ENCODE results near the gene CYP4F8. TPM values are rescaled to one million over a fixed set of nuclear protein-coding genes. Genes with fewer than 3 reads are reported as not detected.
"Not testable (repeated sequence)": the region's sequence is repeated elsewhere in the genome, so short reads cannot be mapped to it uniquely, and the experiment has no call there.

The CYP4F8 gene
- polyA plus RNA-seq, 2 donors = 0.10 to 0.19 TPM

DNA sequence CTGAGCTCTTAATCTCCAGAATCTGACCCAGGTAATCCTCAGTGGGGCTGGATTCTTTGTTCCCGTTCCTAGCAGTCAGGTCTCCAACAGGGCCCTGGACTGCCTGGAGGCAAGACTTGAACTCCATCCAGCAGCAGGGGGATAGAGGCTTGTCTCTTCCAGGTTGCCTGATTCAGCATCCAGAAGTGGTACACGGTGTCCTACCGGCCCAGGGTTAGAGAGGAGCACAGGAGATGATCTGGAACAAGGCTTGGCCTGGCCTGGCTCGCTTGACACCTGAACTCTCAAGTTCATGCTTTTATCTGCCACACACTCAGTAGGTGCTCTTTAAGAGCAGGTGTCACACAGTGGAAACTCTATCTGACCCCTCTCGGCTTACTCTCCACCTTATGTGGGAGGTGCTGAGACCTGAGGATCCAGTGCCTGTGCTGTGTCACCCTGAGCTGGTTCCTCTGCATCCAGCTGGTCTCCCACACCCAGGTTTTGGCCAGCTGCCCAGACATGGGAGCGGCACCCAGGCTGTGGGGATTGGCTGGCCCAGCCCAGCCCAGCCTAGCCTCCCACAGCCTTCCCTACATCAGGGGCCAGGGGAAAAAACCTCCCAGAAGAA, 25.4 kb downstream of the CYP4F8 start, which contains the start of gene CYP4F3:
CYP4F3 (plus strand) TSS at position 604 of the 610 bp plus-strand sequence. CDS start 519 bp downstream, outside the sequence.
- H3K36me3 ChIP-seq (ENCODE audit: control insufficient read depth in 2 of 2, insufficient read depth in 2 of 2, low read length in 1 of 2) = peaks cover 0 to 2% of the 10 kb centered on the region in 2 donors
- H3K4me3 ChIP-seq (ENCODE audit: low read depth in 1 of 2, low read length in 2 of 2) = peak within 1 kb of the TSS; percentile 17 to 20
- no peaks in the 10 kb centered on the region for H3K27me3 ChIP-seq (ENCODE audit: control insufficient read depth in 1 of 2, insufficient read depth in 2 of 2, low read length in 2 of 2)
- 33 to 37% methylated on average over 6 of the region's 6 CpGs for whole genome bisulfite sequencing, 2 donors
- H3K4me1 ChIP-seq (ENCODE audit: control insufficient read depth in 2 of 2, insufficient read depth in 2 of 2, low read length in 1 of 2) = peaks cover 8 to 27% of the 10 kb centered on the region in 2 donors
- no peaks in the 10 kb centered on the region for H3K9me3 ChIP-seq (ENCODE audit: control insufficient read depth in 2 of 2, insufficient read depth in 1 of 2, low read depth in 1 of 2, low read length in 1 of 2)
- H3K27ac ChIP-seq (ENCODE audit: low read depth in 2 of 2, low read length in 1 of 2) = peak within 1 kb of the TSS; percentile 90 to 97

- Histone ChIP-seq H3K27ac (ENCODE audit: low read depth in 2 of 2, low read length in 1 of 2) (peak overlapping the region; percentile 90 to 97), H3K36me3 (ENCODE audit: control insufficient read depth in 2 of 2, insufficient read depth in 2 of 2, low read length in 1 of 2) (peaks cover 0 to 2% of the 10 kb centered on the region in 2 donors), H3K27me3 (ENCODE audit: control insufficient read depth in 1 of 2, insufficient read depth in 2 of 2, low read length in 2 of 2) (no peaks in the 10 kb centered on the region), H3K9me3 (ENCODE audit: control insufficient read depth in 2 of 2, insufficient read depth in 1 of 2, low read depth in 1 of 2, low read length in 1 of 2) (no peaks in the 10 kb centered on the region), H3K4me3 (ENCODE audit: low read depth in 1 of 2, low read length in 2 of 2) (peak overlapping the region; percentile 13 to 17), H3K4me1 (ENCODE audit: control insufficient read depth in 2 of 2, insufficient read depth in 2 of 2, low read length in 1 of 2) (peaks cover 8 to 23% of the 10 kb centered on the region in 2 donors)
- 61 to 71% methylated on average over 12 of the region's 12 CpGs for WGBS, 2 donors
Measured at GRCh38 chr19:15640904-15641597, 26.0 kb downstream of the CYP4F8 start.

DNA sequence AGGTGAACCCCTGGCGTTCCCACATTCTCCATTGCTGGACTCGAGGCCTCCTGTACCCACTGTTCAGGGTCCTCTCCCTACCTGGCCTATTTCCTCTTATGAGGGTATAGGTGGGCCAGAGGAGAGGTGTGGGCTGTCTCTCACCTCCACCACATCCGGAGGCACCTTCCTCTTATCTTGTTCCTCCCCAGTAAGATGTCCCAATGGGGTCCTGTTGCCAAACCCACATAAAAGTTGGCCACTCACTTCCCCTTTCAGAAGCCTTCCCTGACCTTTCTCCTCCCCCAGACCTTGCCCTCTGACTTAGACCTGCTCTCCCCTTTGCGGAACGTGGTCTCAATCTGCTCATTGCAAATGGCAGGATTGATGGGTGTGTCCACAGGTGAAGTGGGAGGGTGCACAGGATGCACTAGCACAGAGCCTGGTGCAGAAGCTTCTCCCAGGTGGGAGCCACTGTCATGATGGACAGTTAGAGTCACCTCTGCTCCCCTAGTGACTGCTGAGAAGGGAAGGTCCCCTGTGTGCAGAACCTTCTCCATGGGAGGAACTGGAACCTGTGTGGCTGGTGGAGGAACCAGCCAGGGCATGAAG, 27.0 kb downstream of the CYP4F8 start:
- Histone ChIP-seq H3K4me1 (ENCODE audit: control insufficient read depth in 2 of 2, insufficient read depth in 2 of 2, low read length in 1 of 2) (peaks cover 8 to 21% of the 10 kb centered on the region in 2 donors), H3K9me3 (ENCODE audit: control insufficient read depth in 2 of 2, insufficient read depth in 1 of 2, low read depth in 1 of 2, low read length in 1 of 2) (no peaks in the 10 kb centered on the region), H3K27me3 (ENCODE audit: control insufficient read depth in 1 of 2, insufficient read depth in 2 of 2, low read length in 2 of 2) (no peaks in the 10 kb centered on the region), H3K4me3 (ENCODE audit: low read depth in 1 of 2, low read length in 2 of 2) (peak overlapping the region; percentile 17 to 20), H3K36me3 (ENCODE audit: control insufficient read depth in 2 of 2, insufficient read depth in 2 of 2, low read length in 1 of 2) (peaks cover 0 to 2% of the 10 kb centered on the region in 2 donors), H3K27ac (ENCODE audit: low read depth in 2 of 2, low read length in 1 of 2) (peak overlapping the region; percentile 90 to 97)
- WGBS, 2 donors = 76 to 77% methylated on average over 5 of the region's 5 CpGs

GRCh38 chr19:15642807-15643206, 27.8 kb downstream of the CYP4F8 start:
- Histone ChIP-seq H3K4me1 (ENCODE audit: control insufficient read depth in 2 of 2, insufficient read depth in 2 of 2, low read length in 1 of 2) (peaks cover 8 to 21% of the 10 kb centered on the region in 2 donors), H3K4me3 (ENCODE audit: low read depth in 1 of 2, low read length in 2 of 2) (no peak overlapping the region), H3K36me3 (ENCODE audit: control insufficient read depth in 2 of 2, insufficient read depth in 2 of 2, low read length in 1 of 2) (peaks cover 2 to 5% of the 10 kb centered on the region in 2 donors), H3K27ac (ENCODE audit: low read depth in 2 of 2, low read length in 1 of 2) (no peak overlapping the region), H3K27me3 (ENCODE audit: control insufficient read depth in 1 of 2, insufficient read depth in 2 of 2, low read length in 2 of 2) (no peaks in the 10 kb centered on the region), H3K9me3 (ENCODE audit: control insufficient read depth in 2 of 2, insufficient read depth in 1 of 2, low read depth in 1 of 2, low read length in 1 of 2) (no peaks in the 10 kb centered on the region)

DNA sequence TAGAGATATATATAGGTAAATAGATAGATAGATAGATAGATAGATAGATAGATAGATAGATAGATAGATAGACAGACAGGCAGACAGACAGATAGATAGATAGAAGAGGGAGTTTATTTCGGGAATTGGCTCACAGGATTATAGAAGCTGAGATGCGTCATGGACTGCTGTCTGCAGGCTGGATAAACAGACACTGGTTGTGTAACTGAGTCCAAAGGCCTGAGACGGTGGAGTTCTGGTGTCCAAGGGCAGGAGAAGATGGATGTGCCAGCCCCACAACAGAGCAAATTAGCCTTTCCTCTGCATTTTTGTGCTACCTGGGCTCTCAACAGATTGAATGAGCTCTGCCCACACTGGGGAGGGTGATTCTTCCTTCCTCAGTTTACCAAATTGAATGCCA, 28.4 kb downstream of the CYP4F8 start:
- Histone ChIP-seq H3K27ac (ENCODE audit: low read depth in 2 of 2, low read length in 1 of 2) (no peak overlapping the region), H3K4me3 (ENCODE audit: low read depth in 1 of 2, low read length in 2 of 2) (no peak overlapping the region), H3K36me3 (ENCODE audit: control insufficient read depth in 2 of 2, insufficient read depth in 2 of 2, low read length in 1 of 2) (peaks cover 2 to 5% of the 10 kb centered on the region in 2 donors), H3K4me1 (ENCODE audit: control insufficient read depth in 2 of 2, insufficient read depth in 2 of 2, low read length in 1 of 2) (peaks cover 8 to 21% of the 10 kb centered on the region in 2 donors), H3K9me3 (ENCODE audit: control insufficient read depth in 2 of 2, insufficient read depth in 1 of 2, low read depth in 1 of 2, low read length in 1 of 2) (no peaks in the 10 kb centered on the region), H3K27me3 (ENCODE audit: control insufficient read depth in 1 of 2, insufficient read depth in 2 of 2, low read length in 2 of 2) (no peaks in the 10 kb centered on the region)
- 74 to 77% methylated on average over 3 of the region's 3 CpGs for whole genome bisulfite sequencing, 2 donors

DNA sequence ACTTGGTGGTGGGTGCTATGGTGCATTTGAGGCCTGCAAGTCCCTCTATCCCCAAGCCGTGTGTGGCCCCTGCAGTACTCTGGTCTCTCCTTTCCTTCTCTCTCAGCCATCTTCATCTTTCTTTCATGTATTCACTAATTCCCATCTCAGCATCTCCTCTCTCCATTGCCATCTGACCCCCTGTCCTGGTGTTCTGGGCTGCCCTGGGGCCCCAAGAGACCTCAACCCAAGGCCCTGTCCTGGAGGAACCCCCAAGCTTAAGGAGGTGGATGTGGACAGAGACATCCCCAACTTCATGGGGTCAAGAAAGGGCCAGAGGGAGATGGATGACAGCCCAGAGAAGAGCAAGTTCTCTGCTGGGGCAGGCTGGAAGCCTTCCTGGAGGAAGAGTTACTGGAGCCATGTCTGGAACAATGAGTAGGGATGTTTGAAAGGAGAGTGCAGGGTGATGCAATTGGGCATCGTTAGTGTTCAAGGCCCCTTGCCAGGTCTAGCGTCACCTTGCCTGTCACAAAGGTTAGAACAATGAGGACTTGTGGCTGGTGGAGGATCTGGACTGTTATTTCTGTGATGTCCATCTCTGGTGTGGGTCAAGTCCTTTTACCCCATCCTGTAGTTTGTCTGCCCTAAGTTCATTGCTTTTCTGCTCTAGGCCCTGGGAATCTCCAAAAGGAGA, 29.2 kb downstream of the CYP4F8 start:
- H3K4me3 ChIP-seq (ENCODE audit: low read depth in 1 of 2, low read length in 2 of 2) = no peak overlapping the region
- H3K4me1 ChIP-seq (ENCODE audit: control insufficient read depth in 2 of 2, insufficient read depth in 2 of 2, low read length in 1 of 2) = peaks cover 8 to 21% of the 10 kb centered on the region in 2 donors
- H3K27ac ChIP-seq (ENCODE audit: low read depth in 2 of 2, low read length in 1 of 2) = no peak overlapping the region
- WGBS, 2 donors = 81 to 84% methylated on average over 3 of the region's 3 CpGs
- H3K36me3 ChIP-seq (ENCODE audit: control insufficient read depth in 2 of 2, insufficient read depth in 2 of 2, low read length in 1 of 2) = peaks cover 2 to 5% of the 10 kb centered on the region in 2 donors
- no peaks in the 10 kb centered on the region for H3K9me3 ChIP-seq (ENCODE audit: control insufficient read depth in 2 of 2, insufficient read depth in 1 of 2, low read depth in 1 of 2, low read length in 1 of 2)
- no peaks in the 10 kb centered on the region for H3K27me3 ChIP-seq (ENCODE audit: control insufficient read depth in 1 of 2, insufficient read depth in 2 of 2, low read length in 2 of 2)

DNA sequence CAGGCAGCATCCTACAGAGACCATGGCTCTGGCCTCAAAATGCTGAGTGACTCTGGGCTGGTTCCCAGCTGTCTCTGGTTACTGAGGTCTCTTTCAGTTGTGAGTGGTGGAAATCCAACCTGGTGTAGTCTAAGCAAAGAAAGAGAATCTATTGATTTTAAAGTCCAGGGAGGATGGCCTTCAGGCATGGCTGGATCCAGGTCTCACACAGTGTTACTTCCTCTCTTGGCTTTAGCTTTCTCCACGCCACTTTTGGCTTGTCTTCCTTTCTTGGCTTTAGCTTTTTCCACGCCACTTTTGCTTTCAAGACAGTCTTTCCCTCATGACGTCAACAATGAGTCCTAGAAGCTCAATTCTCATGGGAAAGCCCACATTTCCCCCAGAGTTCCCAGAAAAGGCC, 29.8 kb downstream of the CYP4F8 start:
- Histone ChIP-seq H3K27me3 (ENCODE audit: control insufficient read depth in 1 of 2, insufficient read depth in 2 of 2, low read length in 2 of 2) (no peaks in the 10 kb centered on the region), H3K4me3 (ENCODE audit: low read depth in 1 of 2, low read length in 2 of 2) (no peak overlapping the region), H3K36me3 (ENCODE audit: control insufficient read depth in 2 of 2, insufficient read depth in 2 of 2, low read length in 1 of 2) (peaks cover 2 to 5% of the 10 kb centered on the region in 2 donors), H3K27ac (ENCODE audit: low read depth in 2 of 2, low read length in 1 of 2) (no peak overlapping the region), H3K4me1 (ENCODE audit: control insufficient read depth in 2 of 2, insufficient read depth in 2 of 2, low read length in 1 of 2) (peaks cover 8 to 16% of the 10 kb centered on the region in 2 donors), H3K9me3 (ENCODE audit: control insufficient read depth in 2 of 2, insufficient read depth in 1 of 2, low read depth in 1 of 2, low read length in 1 of 2) (no peaks in the 10 kb centered on the region)
- 73 to 74% methylated on average over 3 of the region's 3 CpGs for WGBS, 2 donors

DNA sequence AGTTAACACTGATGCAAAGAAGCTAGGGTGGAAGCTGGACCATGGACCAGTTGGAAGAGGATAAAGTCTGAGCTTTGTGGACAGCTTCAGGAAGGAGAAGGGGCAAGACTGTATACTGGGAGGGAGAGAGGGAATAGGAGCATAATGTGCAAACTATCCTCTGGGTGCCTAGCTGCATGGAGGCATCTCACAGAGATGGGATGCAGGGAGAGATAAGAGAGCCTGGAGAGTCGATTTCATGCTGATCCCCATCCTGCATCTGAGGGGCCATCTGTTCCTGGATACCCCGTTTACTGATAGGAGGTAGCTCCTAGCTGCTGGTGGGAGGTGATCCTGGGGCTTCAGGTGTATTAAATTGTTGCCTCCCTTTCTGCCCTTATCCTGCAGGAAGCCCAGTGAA, 34.5 kb downstream of the CYP4F8 start:
- H3K4me3 ChIP-seq (ENCODE audit: low read depth in 1 of 2, low read length in 2 of 2) = no peak overlapping the region
- no peaks in the 10 kb centered on the region for H3K27me3 ChIP-seq (ENCODE audit: control insufficient read depth in 1 of 2, insufficient read depth in 2 of 2, low read length in 2 of 2)
- H3K36me3 ChIP-seq (ENCODE audit: control insufficient read depth in 2 of 2, insufficient read depth in 2 of 2, low read length in 1 of 2) = peaks cover 5 to 7% of the 10 kb centered on the region in 2 donors
- H3K4me1 ChIP-seq (ENCODE audit: control insufficient read depth in 2 of 2, insufficient read depth in 2 of 2, low read length in 1 of 2) = peaks cover 0 to 2% of the 10 kb centered on the region in 2 donors
- H3K9me3 ChIP-seq (ENCODE audit: control insufficient read depth in 2 of 2, insufficient read depth in 1 of 2, low read depth in 1 of 2, low read length in 1 of 2) = no peaks in the 10 kb centered on the region
- H3K27ac ChIP-seq (ENCODE audit: low read depth in 2 of 2, low read length in 1 of 2) = no peak overlapping the region
- WGBS, 2 donors = 56 to 70% methylated on average over 2 of the region's 2 CpGs

DNA sequence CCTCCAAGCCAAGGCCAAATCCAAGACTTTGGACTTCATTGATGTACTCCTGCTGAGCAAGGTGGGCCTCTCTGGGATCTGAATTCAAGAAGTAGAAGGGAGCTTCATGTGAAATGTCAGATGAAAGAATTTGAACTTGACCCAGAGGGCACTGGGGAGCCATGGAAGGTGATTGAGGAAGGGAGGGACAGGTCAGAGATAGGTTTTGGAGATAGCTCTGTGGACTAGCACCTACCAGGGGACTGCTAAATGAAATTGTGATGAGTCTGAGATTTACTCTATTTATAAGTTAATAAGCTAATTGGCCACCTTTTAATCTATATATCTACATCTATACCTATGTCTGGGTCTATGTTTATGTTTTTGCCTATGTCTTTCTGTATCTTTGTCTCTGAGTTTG, 35.1 kb downstream of the CYP4F8 start:
- not testable (repeated sequence) for H3K4me3 ChIP-seq (ENCODE audit: low read depth in 1 of 2, low read length in 2 of 2); H3K36me3 ChIP-seq (ENCODE audit: control insufficient read depth in 2 of 2, insufficient read depth in 2 of 2, low read length in 1 of 2); H3K9me3 ChIP-seq (ENCODE audit: control insufficient read depth in 2 of 2, insufficient read depth in 1 of 2, low read depth in 1 of 2, low read length in 1 of 2); H3K27ac ChIP-seq (ENCODE audit: low read depth in 2 of 2, low read length in 1 of 2); H3K27me3 ChIP-seq (ENCODE audit: control insufficient read depth in 1 of 2, insufficient read depth in 2 of 2, low read length in 2 of 2); H3K4me1 ChIP-seq (ENCODE audit: control insufficient read depth in 2 of 2, insufficient read depth in 2 of 2, low read length in 1 of 2)

Measured in esophagus (tissue), 2 donors.